ENCODE results near the gene BPIFB3. TPM values are rescaled to one million over a fixed set of nuclear protein-coding genes. Genes with fewer than 3 reads are reported as not detected.

The BPIFB3 gene
- total and polyA plus RNA-seq, 2 of the 4 experiments (the other 2 are of a cell fraction): not detected

DNA sequence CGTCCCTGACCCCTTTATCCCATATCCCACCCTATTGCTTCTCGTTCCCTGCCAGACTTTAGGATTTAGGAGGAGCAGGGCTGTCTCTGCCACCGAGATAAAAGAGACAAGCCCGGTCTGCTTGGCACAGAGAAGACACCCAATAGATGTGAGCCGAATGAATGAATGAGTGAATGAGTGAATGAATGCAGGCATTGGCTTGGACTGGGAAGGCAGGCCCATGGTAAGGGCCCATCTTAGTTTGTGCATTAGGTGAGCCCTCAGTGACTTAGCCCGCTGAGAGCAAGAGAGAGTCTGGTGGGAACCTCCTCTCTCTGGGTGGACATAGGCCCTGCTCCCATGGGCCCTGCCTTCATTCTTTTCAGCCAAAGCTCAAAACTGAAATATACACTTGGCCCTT, 23.1 kb upstream of the BPIFB3 start:
- 60% methylated on average over 1 of the region's 6 CpGs; no CpG with 5 or more reads in 1 of the 2 experiments for whole genome bisulfite sequencing, 2 experiments (ENCODE audit: extremely low coverage in 2 of 2, insufficient read length in 1 of 2)
- POLR2A ChIA-PET (ENCODE audit: unreplicated experiment): no interaction called here
- no peak for DNase-seq

More for the DNA sequence above, 23.1 kb upstream of the BPIFB3 start:
- Histone ChIP-seq H3K4ac (ENCODE audit: low read depth, low read length) (no peak overlapping the region), H3K23ac (ENCODE audit: low read depth, low read length) (no peak overlapping the region), H4K91ac (ENCODE audit: insufficient read depth, low read depth, low read length) (no peak overlapping the region), H4K5ac (ENCODE audit: low read depth, low read length) (no peak overlapping the region), H3K9me3 (ENCODE audit: control insufficient read depth, insufficient read depth, low read length) (no peaks in the 10 kb centered on the region), H2BK120ac (ENCODE audit: low read depth, low read length) (no peak overlapping the region), H3K4me1 (ENCODE audit: control insufficient read depth, insufficient read depth, low read length) (no peaks in the 10 kb centered on the region), H3K27ac (ENCODE audit: insufficient read depth, low read length) (no peak overlapping the region), H2BK20ac (ENCODE audit: low read depth, low read length) (no peak overlapping the region), H4K20me1 (ENCODE audit: insufficient read depth, low read length) (no peaks in the 10 kb centered on the region), H3K9me1 (ENCODE audit: insufficient read depth, low read length) (no peaks in the 10 kb centered on the region), H3K4me3 (ENCODE audit: insufficient read depth, low read depth, low read length) (no peak overlapping the region), H4K8ac (ENCODE audit: low read depth in 2 of 2, low read length in 2 of 2) (no peak overlapping the region), H3K36me3 (ENCODE audit: control insufficient read depth, insufficient read depth, low read length) (no peaks in the 10 kb centered on the region), H2AK9ac (replicated peaks; ENCODE audit: low read depth, low read length, poor library complexity) (no peak overlapping the region), H3K4me2 (ENCODE audit: low read depth, low read length) (no peak overlapping the region), H2AK5ac (ENCODE audit: low read depth, low read length) (no peak overlapping the region), H3K79me1 (ENCODE audit: low read depth in 1 of 2, low read length in 2 of 2) (no peaks in the 10 kb centered on the region), H3K9ac (ENCODE audit: low read depth, low read length) (no peak overlapping the region), H3K56ac (ENCODE audit: extremely low read depth, insufficient read depth, low read length) (no peak overlapping the region), H3K14ac (replicated peaks; ENCODE audit: low read depth, low read length) (no peak overlapping the region), H2BK15ac (ENCODE audit: low read depth, low read length) (no peak overlapping the region), H2AFZ (replicated peaks; ENCODE audit: low read length, poor library complexity) (no peak overlapping the region), H3K18ac (ENCODE audit: low read depth, low read length) (no peak overlapping the region), H3K27me3 (ENCODE audit: control insufficient read depth, insufficient read depth, low read length) (no peaks in the 10 kb centered on the region), H2BK5ac (ENCODE audit: low read depth, low read length, poor library complexity, severe bottlenecking) (no peak overlapping the region)
- dilution Hi-C loops (cut with HindIII; ENCODE audit: low sequenced_read_pairs, unreplicated experiment): no loop called here
- TF ChIP-seq MAFK (IDR thresholded peaks at IDR 0.05; ENCODE audit: low read depth, low read length) (no peak), BHLHE40 (IDR thresholded peaks at IDR 0.05; ENCODE audit: low read depth, low read length) (no peak), RCOR1 (IDR thresholded peaks at IDR 0.05; ENCODE audit: insufficient replicate concordance, low read length) (no peak), RAD21 (IDR thresholded peaks at IDR 0.05; ENCODE audit: low read length) (no peak), MXI1 (IDR thresholded peaks at IDR 0.05; ENCODE audit: borderline replicate concordance, low read depth, low read length) (no peak), NFE2L2 (IDR thresholded peaks at IDR 0.05; ENCODE audit: low read depth, low read length) (no peak), RFX5 (IDR thresholded peaks at IDR 0.05; ENCODE audit: low read depth, low read length) (no peak), CEBPB (IDR thresholded peaks at IDR 0.05; ENCODE audit: low read depth, low read length) (no peak), USF2 (IDR thresholded peaks at IDR 0.05; ENCODE audit: low read depth, low read length) (no peak), MAZ (IDR thresholded peaks at IDR 0.05; ENCODE audit: borderline replicate concordance, low read depth, low read length) (no peak)
- TF ChIP-seq, protein P1, sequence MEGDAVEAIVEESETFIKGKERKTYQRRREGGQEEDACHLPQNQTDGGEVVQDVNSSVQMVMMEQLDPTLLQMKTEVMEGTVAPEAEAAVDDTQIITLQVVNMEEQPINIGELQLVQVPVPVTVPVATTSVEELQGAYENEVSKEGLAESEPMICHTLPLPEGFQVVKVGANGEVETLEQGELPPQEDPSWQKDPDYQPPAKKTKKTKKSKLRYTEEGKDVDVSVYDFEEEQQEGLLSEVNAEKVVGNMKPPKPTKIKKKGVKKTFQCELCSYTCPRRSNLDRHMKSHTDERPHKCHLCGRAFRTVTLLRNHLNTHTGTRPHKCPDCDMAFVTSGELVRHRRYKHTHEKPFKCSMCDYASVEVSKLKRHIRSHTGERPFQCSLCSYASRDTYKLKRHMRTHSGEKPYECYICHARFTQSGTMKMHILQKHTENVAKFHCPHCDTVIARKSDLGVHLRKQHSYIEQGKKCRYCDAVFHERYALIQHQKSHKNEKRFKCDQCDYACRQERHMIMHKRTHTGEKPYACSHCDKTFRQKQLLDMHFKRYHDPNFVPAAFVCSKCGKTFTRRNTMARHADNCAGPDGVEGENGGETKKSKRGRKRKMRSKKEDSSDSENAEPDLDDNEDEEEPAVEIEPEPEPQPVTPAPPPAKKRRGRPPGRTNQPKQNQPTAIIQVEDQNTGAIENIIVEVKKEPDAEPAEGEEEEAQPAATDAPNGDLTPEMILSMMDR (conservative IDR thresholded peaks at IDR 0.05; ENCODE audit: low read depth, low read length): no peak
- TF ChIP-seq, protein P2, sequence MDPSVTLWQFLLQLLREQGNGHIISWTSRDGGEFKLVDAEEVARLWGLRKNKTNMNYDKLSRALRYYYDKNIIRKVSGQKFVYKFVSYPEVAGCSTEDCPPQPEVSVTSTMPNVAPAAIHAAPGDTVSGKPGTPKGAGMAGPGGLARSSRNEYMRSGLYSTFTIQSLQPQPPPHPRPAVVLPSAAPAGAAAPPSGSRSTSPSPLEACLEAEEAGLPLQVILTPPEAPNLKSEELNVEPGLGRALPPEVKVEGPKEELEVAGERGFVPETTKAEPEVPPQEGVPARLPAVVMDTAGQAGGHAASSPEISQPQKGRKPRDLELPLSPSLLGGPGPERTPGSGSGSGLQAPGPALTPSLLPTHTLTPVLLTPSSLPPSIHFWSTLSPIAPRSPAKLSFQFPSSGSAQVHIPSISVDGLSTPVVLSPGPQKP (IDR thresholded peaks at IDR 0.05; ENCODE audit: borderline replicate concordance, low read depth, low read length): no peak
- ATAC-seq (ENCODE audit: low read depth): no peak
- no TSS peak for BruUV-seq (replicated peaks)
- CTCF ChIA-PET: no interaction called here
- in situ Hi-C loops (cut with MboI; ENCODE audit: low sequenced_read_pairs): no loop called here
- intact Hi-C loops (cut with micrococcal nuclease): no loop called here

Measured in IMR-90 (cell line).